H9 (cell line): ENCODE data around the gene IL36B. TPM values are rescaled to one million over a fixed set of nuclear protein-coding genes. Genes with fewer than 3 reads are reported as not detected.

Experiments
- DNase-seq: peaks from one replicate; pipeline ENCODE4 v3.0.0-alpha.2; 2017
- H2AFZ ChIP-seq: one replicate; pipeline ENCODE4 v1.6.1; 2013; ENCODE audit warnings: mild to moderate bottlenecking, low read length, control low read depth, moderate library complexity
- H2AK5ac ChIP-seq: 2 replicates; pipeline ENCODE4 v1.6.1; 2013; ENCODE audit warnings: low read length, control low read depth, mixed read lengths; ENCODE audit not compliant: insufficient read length
- H2BK120ac ChIP-seq: one replicate; pipeline ENCODE4 v1.6.1; 2013; ENCODE audit warnings: low read depth, mild to moderate bottlenecking, low read length, control low read depth, inconsistent platforms; ENCODE audit not compliant: poor library complexity, severe bottlenecking
- H2BK12ac ChIP-seq: 2 replicates; pipeline ENCODE4 v1.6.1; 2013; ENCODE audit warnings: low read length, control low read depth, mixed read lengths, low read depth; ENCODE audit not compliant: insufficient read length
- H2BK15ac ChIP-seq: 2 replicates; pipeline ENCODE4 v1.6.1; 2013; ENCODE audit warnings: low read depth, low read length, control low read depth
- H2BK20ac ChIP-seq: one replicate; pipeline ENCODE4 v1.6.1; 2013; ENCODE audit warnings: low read depth, mild to moderate bottlenecking, low read length, control low read depth, inconsistent platforms; ENCODE audit not compliant: poor library complexity, severe bottlenecking
- H2BK5ac ChIP-seq: 2 replicates; pipeline ENCODE4 v1.6.1; 2013; ENCODE audit warnings: low read length, control low read depth, mixed read lengths; ENCODE audit not compliant: insufficient read length
- H3K14ac ChIP-seq: 2 replicates; pipeline ENCODE4 v1.6.1; 2013; ENCODE audit warnings: low read length, control low read depth; ENCODE audit not compliant: insufficient read depth
- H3K18ac ChIP-seq: 2 replicates; pipeline ENCODE4 v1.6.1; 2013; ENCODE audit warnings: low read depth, mild to moderate bottlenecking, mixed read lengths, low read length, control low read depth; ENCODE audit not compliant: insufficient read length
- H3K23ac ChIP-seq: 2 replicates; pipeline ENCODE4 v1.6.1; 2013; ENCODE audit warnings: low read length, control low read depth, mixed read lengths, low read depth; ENCODE audit not compliant: insufficient read length
- H3K23me2 ChIP-seq: 2 replicates; pipeline ENCODE4 v1.6.1; 2013; ENCODE audit warnings: low read depth, mild to moderate bottlenecking, mixed read lengths, low read length, control low read depth; ENCODE audit not compliant: insufficient read length, poor library complexity, severe bottlenecking
- H3K27ac ChIP-seq: 2 replicates; pipeline ENCODE4 v1.5.1; 2013; ENCODE audit warnings: low read length, control low read depth, mixed read lengths, low read depth; ENCODE audit not compliant: insufficient read length
- H3K27me3 ChIP-seq: 2 replicates; pipeline ENCODE4 v1.6.1; 2013; ENCODE audit warnings: low read length, control low read depth, inconsistent platforms; ENCODE audit not compliant: insufficient read depth
- H3K4ac ChIP-seq: 2 replicates; pipeline ENCODE4 v1.6.1; 2013; ENCODE audit warnings: low read depth, mild to moderate bottlenecking, control low read depth, inconsistent platforms, low read length, moderate library complexity
- H3K4me1 ChIP-seq: 2 replicates; pipeline ENCODE4 v1.6.1; 2013; ENCODE audit warnings: low read length, control low read depth, inconsistent platforms; ENCODE audit not compliant: insufficient read depth
- H3K4me2 ChIP-seq: 2 replicates; pipeline ENCODE4 v1.6.1; 2013; ENCODE audit warnings: low read length, control low read depth, mixed read lengths; ENCODE audit not compliant: insufficient read length, insufficient read depth
- H3K56ac ChIP-seq: 2 replicates; pipeline ENCODE4 v1.6.1; 2013; ENCODE audit warnings: low read depth, mild to moderate bottlenecking, mixed read lengths, low read length, control low read depth; ENCODE audit not compliant: insufficient read length
- H3K79me1 ChIP-seq: 2 replicates; pipeline ENCODE4 v1.6.1; 2013; ENCODE audit warnings: low read depth, mild to moderate bottlenecking, moderate library complexity, low read length, control low read depth, inconsistent platforms; ENCODE audit not compliant: insufficient read depth, poor library complexity, severe bottlenecking
- H3K79me2 ChIP-seq: 2 replicates; pipeline ENCODE4 v1.6.1; 2013; ENCODE audit warnings: low read length, control low read depth, inconsistent platforms; ENCODE audit not compliant: insufficient read depth
- H3K9ac ChIP-seq: 2 replicates; pipeline ENCODE4 v1.6.1; 2013; ENCODE audit warnings: low read length, control low read depth, mixed read lengths; ENCODE audit not compliant: insufficient read length; ENCODE audit errors: extremely low read depth
- H3K9me3 ChIP-seq: one replicate; pipeline ENCODE4 v1.6.1; 2013; ENCODE audit warnings: low read depth, low read length, inconsistent platforms; ENCODE audit not compliant: control insufficient read depth
- H3T11ph ChIP-seq: one replicate; pipeline ENCODE4 v1.6.1; 2013; ENCODE audit warnings: mild to moderate bottlenecking, low read length, control low read depth, inconsistent platforms
- H4K20me1 ChIP-seq: one replicate; pipeline ENCODE4 v1.6.1; 2013; ENCODE audit not compliant: control insufficient read depth, insufficient read length, insufficient read depth
- H4K5ac ChIP-seq: 2 replicates; pipeline ENCODE4 v1.6.1; 2013; ENCODE audit warnings: low read depth, mild to moderate bottlenecking, mixed read lengths, low read length, control low read depth; ENCODE audit not compliant: insufficient read length
- H4K8ac ChIP-seq: replicated peaks from 2 replicates; pipeline ENCODE4 v1.6.1; 2013; ENCODE audit warnings: low read length, control low read depth, mixed read lengths, low read depth; ENCODE audit not compliant: insufficient read length
- H4K91ac ChIP-seq: 2 replicates; pipeline ENCODE4 v1.6.1; 2013; ENCODE audit warnings: low read depth, mild to moderate bottlenecking, moderate library complexity, mixed read lengths, low read length, control low read depth; ENCODE audit not compliant: insufficient read length
- H3K27ac Mint-ChIP-seq, 3 experiments: 2 replicates in 2 of 3; 3 replicates in 1 of 3; pipeline ENCODE4 v1.8.0; 2020 to 2021; ENCODE audit warnings: mixed read lengths in 3 of 3, mild to moderate bottlenecking in 1 of 3, moderate library complexity in 1 of 3
- H3K27me3 Mint-ChIP-seq: 2 replicates; pipeline ENCODE4 v1.8.0; 2021; ENCODE audit warnings: low read depth, mild to moderate bottlenecking, moderate library complexity, mixed read lengths
- H3K36me3 Mint-ChIP-seq, 3 experiments: 2 replicates in 2 of 3; 3 replicates in 1 of 3; pipeline ENCODE4 v1.8.0; 2020 to 2021; ENCODE audit warnings: low read depth in 3 of 3, mixed read lengths in 3 of 3; ENCODE audit not compliant: insufficient read depth in 1 of 3
- H3K4me1 Mint-ChIP-seq, 2 experiments: 2 replicates each; pipeline ENCODE4 v1.8.0; 2020; ENCODE audit warnings: mixed read lengths in 2 of 2
- H3K4me3 Mint-ChIP-seq, 2 experiments: 2 replicates in 1 of 2; 3 replicates in 1 of 2; pipeline ENCODE4 v1.8.0; 2020 to 2021; ENCODE audit warnings: mild to moderate bottlenecking in 2 of 2, mixed read lengths in 2 of 2, moderate library complexity in 1 of 2
- H3K9me3 Mint-ChIP-seq, 2 experiments: 2 replicates in 1 of 2; 3 replicates in 1 of 2; pipeline ENCODE4 v1.8.0; 2020; ENCODE audit warnings: mild to moderate bottlenecking in 2 of 2, mixed read lengths in 2 of 2, moderate library complexity in 1 of 2
- CTCF ChIP-seq: fragments of 200-600 bp; sonication (generic); conservative IDR thresholded peaks from 3 replicates; pipeline ENCODE4 v1.8.0; 2021; ENCODE audit warnings: antibody characterized with exemption, mild to moderate bottlenecking
- WGBS: extraction: QIAGEN DNeasy Blood & Tissue Kit; methylation state at CpG from one replicate; pipeline ENCODE4 v1.1.7; 2013; ENCODE audit warnings: missing lambda C conversion rate, low lambda C conversion rate, mixed read lengths; ENCODE audit not compliant: insufficient read length; ENCODE audit errors: extremely low coverage; 5-methylcytosine and 5-hydroxymethylcytosine counted together
- total RNA-seq: library from RNA; stranded (reverse); gene quantifications from 2 replicates; pipeline ENCODE4 v1.2.1, GENCODE V29; 2021

The IL36B gene
- total RNA-seq, 1 experiment from 2014 or later, result not detected

- no peak overlapping the region for H3T11ph ChIP-seq
- no peaks in the 10 kb centered on the region for H3K79me2 ChIP-seq
- no peak overlapping the region for H2BK5ac ChIP-seq
- H3K27me3 ChIP-seq, result no peaks in the 10 kb centered on the region
- H3K23ac ChIP-seq, result no peak overlapping the region
- no peak overlapping the region for H4K91ac ChIP-seq
- H2BK20ac ChIP-seq, result no peak overlapping the region
- H4K8ac ChIP-seq, result no peak overlapping the region
- H3K27ac Mint-ChIP-seq, result no peak overlapping the region
- H4K5ac ChIP-seq, result no peak overlapping the region
- no peak overlapping the region for H3K18ac ChIP-seq
- H3K14ac ChIP-seq, result no peak overlapping the region
- no peak overlapping the region for H2AFZ ChIP-seq
- no peak overlapping the region for H3K4me3 Mint-ChIP-seq
- no CpG with 5 or more reads among the region's 4 CpGs for WGBS
- DNase-seq, result no peak
- no peaks in the 10 kb centered on the region for H3K36me3 Mint-ChIP-seq
- no peak overlapping the region for H3K4ac ChIP-seq
- H2BK12ac ChIP-seq, result no peak overlapping the region
- no peak for TF ChIP-seq CTCF
- H3K23me2 ChIP-seq, result no peaks in the 10 kb centered on the region
- H3K79me1 ChIP-seq, result no peaks in the 10 kb centered on the region
- peaks cover 51% of the 10 kb centered on the region for H3K27me3 Mint-ChIP-seq
- no peak overlapping the region for H3K9ac ChIP-seq
- no peak overlapping the region for H2BK15ac ChIP-seq
- no peak overlapping the region for H3K56ac ChIP-seq
- no peak overlapping the region for H2BK120ac ChIP-seq
- H3K27ac ChIP-seq, result no peak overlapping the region
- 0 out of 4 replicates have a peak, but pooled peaks cover 0 to 3% of the 10 kb centered on the region in 2 experiments for H3K4me1 Mint-ChIP-seq
- H3K4me2 ChIP-seq, result no peak overlapping the region
- H3K9me3 ChIP-seq, result no peaks in the 10 kb centered on the region
- H4K20me1 ChIP-seq, result no peaks in the 10 kb centered on the region
- peaks cover 3 to 12% of the 10 kb centered on the region in 2 experiments; a peak in 4 of 5 replicates for H3K9me3 Mint-ChIP-seq
- H3K4me1 ChIP-seq, result no peaks in the 10 kb centered on the region
- H2AK5ac ChIP-seq, result no peak overlapping the region
Measured at GRCh38 chr2:113072584-113072983, 19.9 kb upstream of the IL36B start.
